Trophoblast cell (in vitro differentiated cells and primary cell): ENCODE data around the gene BACE1-AS.

Experiments
- DNase-seq, 2 donors: peaks; one replicate each; pipeline ENCODE4 v3.0.0-alpha.2; 2016
- H2AFZ ChIP-seq: 2 replicates; pipeline ENCODE4 v1.6.1; 2013; ENCODE audit warnings: low read length, moderate library complexity, mild to moderate bottlenecking; ENCODE audit not compliant: insufficient read depth, poor library complexity
- H2AK5ac ChIP-seq: 2 replicates; pipeline ENCODE4 v1.6.1; 2013; ENCODE audit warnings: mild to moderate bottlenecking, low read length
- H2BK120ac ChIP-seq: 2 replicates; pipeline ENCODE4 v1.6.1; 2013; ENCODE audit warnings: low read length, mild to moderate bottlenecking, moderate library complexity; ENCODE audit not compliant: insufficient read depth, poor library complexity
- H2BK12ac ChIP-seq: 2 replicates; pipeline ENCODE4 v1.6.1; 2013; ENCODE audit warnings: mild to moderate bottlenecking, low read length, moderate library complexity
- H2BK5ac ChIP-seq: 2 replicates; pipeline ENCODE4 v1.6.1; 2013; ENCODE audit warnings: low read length, low read depth, moderate library complexity, mild to moderate bottlenecking; ENCODE audit not compliant: poor library complexity
- H3K14ac ChIP-seq: 2 replicates; pipeline ENCODE4 v1.6.1; 2013; ENCODE audit warnings: mild to moderate bottlenecking, low read length
- H3K18ac ChIP-seq: 2 replicates; pipeline ENCODE4 v1.6.1; 2013; ENCODE audit warnings: mild to moderate bottlenecking, low read length
- H3K23ac ChIP-seq: 2 replicates; pipeline ENCODE4 v1.6.1; 2013; ENCODE audit warnings: low read length
- H3K27ac ChIP-seq: 2 replicates; pipeline ENCODE4 v1.5.1; 2013; ENCODE audit warnings: low read depth, mild to moderate bottlenecking, inconsistent platforms, low read length, moderate library complexity
- H3K27me3 ChIP-seq: 2 replicates; pipeline ENCODE4 v1.6.1; 2013; ENCODE audit warnings: inconsistent platforms, mild to moderate bottlenecking, low read length, moderate library complexity; ENCODE audit not compliant: insufficient read depth
- H3K36me3 ChIP-seq, 2 experiments: 1 replicate in 1 of 2; 2 replicates in 1 of 2; pipeline ENCODE4 v1.6.1; 2013; ENCODE audit warnings: low read length in 2 of 2, mild to moderate bottlenecking in 2 of 2, moderate library complexity in 1 of 2; ENCODE audit not compliant: insufficient read depth in 2 of 2, control insufficient read depth in 1 of 2
- H3K4ac ChIP-seq: 2 replicates; pipeline ENCODE4 v1.6.1; 2013; ENCODE audit warnings: low read depth, mild to moderate bottlenecking, low read length, moderate library complexity
- H3K4me1 ChIP-seq, 2 experiments: 1 replicate in 1 of 2; 2 replicates in 1 of 2; pipeline ENCODE4 v1.6.1; 2013; ENCODE audit warnings: low read length in 2 of 2, mild to moderate bottlenecking in 2 of 2, moderate library complexity in 1 of 2; ENCODE audit not compliant: insufficient read depth in 2 of 2, control insufficient read depth in 1 of 2
- H3K4me2 ChIP-seq: 2 replicates; pipeline ENCODE4 v1.6.1; 2013; ENCODE audit warnings: inconsistent platforms, mild to moderate bottlenecking, low read length, moderate library complexity
- H3K4me3 ChIP-seq: 2 replicates; pipeline ENCODE4 v1.5.1; 2013; ENCODE audit warnings: mild to moderate bottlenecking, low read depth, low read length, inconsistent platforms
- H3K79me1 ChIP-seq: one replicate; pipeline ENCODE4 v1.6.1; 2013; ENCODE audit warnings: low read length
- H3K79me2 ChIP-seq: 2 replicates; pipeline ENCODE4 v1.6.1; 2013; ENCODE audit warnings: low read length, mild to moderate bottlenecking; ENCODE audit not compliant: control insufficient read depth, insufficient read depth, poor library complexity
- H3K9ac ChIP-seq: 2 replicates; pipeline ENCODE4 v1.6.1; 2013; ENCODE audit warnings: mild to moderate bottlenecking, low read length
- H3K9me3 ChIP-seq: 2 replicates; pipeline ENCODE4 v1.6.1; 2013; ENCODE audit warnings: low read depth, mild to moderate bottlenecking, control low read depth, inconsistent platforms, low read length; ENCODE audit not compliant: insufficient read depth
- H4K12ac ChIP-seq: 2 replicates; pipeline ENCODE4 v1.6.1; 2013; ENCODE audit warnings: low read depth, mild to moderate bottlenecking, low read length, moderate library complexity
- H4K8ac ChIP-seq: 2 replicates; pipeline ENCODE4 v1.6.1; 2013; ENCODE audit warnings: low read depth, mild to moderate bottlenecking, low read length, moderate library complexity
- H4K91ac ChIP-seq: one replicate; pipeline ENCODE4 v1.6.1; 2013; ENCODE audit warnings: low read depth, mild to moderate bottlenecking, low read length, moderate library complexity
- WGBS: extraction: QIAGEN DNeasy Blood & Tissue Kit; methylation state at CpG from one replicate; pipeline ENCODE4 v1.1.7; 2013; ENCODE audit warnings: missing lambda C conversion rate; ENCODE audit not compliant: insufficient read length, insufficient coverage; ENCODE audit errors: extremely low coverage; 5-methylcytosine and 5-hydroxymethylcytosine counted together

Gene BACE1-AS

GRCh38 chr11:117286588-117286987 is 4.6 kb upstream of the BACE1-AS start:
- no peak overlapping the region for H4K12ac ChIP-seq
- no peak overlapping the region for H3K4ac ChIP-seq
- H2AK5ac ChIP-seq: no peak overlapping the region
- no peak overlapping the region for H3K27ac ChIP-seq
- no peaks in the 10 kb centered on the region for H3K9me3 ChIP-seq
- no peak overlapping the region for H3K23ac ChIP-seq
- no peak for DNase-seq
- H3K4me3 ChIP-seq: no peak overlapping the region
- WGBS: no CpG with 5 or more reads among the region's 2 CpGs
- H2BK120ac ChIP-seq: no peak overlapping the region
- no peak overlapping the region for H3K18ac ChIP-seq
- no peak overlapping the region for H3K9ac ChIP-seq
- no peak overlapping the region for H4K8ac ChIP-seq
- no peak overlapping the region for H2BK5ac ChIP-seq
- H3K14ac ChIP-seq: no peak overlapping the region
- no peaks in the 10 kb centered on the region for H3K79me2 ChIP-seq
- H3K4me2 ChIP-seq: no peak overlapping the region
- peaks cover 23 to 46% of the 10 kb centered on the region in 2 experiments for H3K36me3 ChIP-seq
- H4K91ac ChIP-seq: no peak overlapping the region
- no peak overlapping the region for H2AFZ ChIP-seq
- no peak overlapping the region for H2BK12ac ChIP-seq
- H3K4me1 ChIP-seq: peaks cover 3% of the 10 kb centered on the region in 2 experiments
- no peaks in the 10 kb centered on the region for H3K27me3 ChIP-seq
- no peaks in the 10 kb centered on the region for H3K79me1 ChIP-seq

DNA sequence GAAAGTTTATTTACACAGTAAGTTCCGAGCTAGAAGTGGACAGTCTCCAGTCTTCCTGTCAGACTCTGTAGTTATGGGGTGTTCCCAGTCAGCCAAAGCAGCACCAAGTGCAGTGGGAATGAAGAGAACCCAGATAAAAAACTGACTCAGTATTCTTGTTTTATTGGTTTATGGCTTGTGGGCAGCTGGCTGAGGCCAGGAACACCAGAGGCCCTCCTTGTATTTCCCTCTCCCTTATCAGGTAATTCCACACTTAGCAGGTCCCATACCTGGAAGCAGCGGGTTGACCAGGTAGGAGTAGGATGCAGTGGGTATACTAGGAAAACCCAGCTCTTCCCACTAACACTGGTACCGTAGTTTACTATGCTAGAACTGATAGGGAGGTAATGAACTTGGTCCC is 3.5 kb upstream of the BACE1-AS start:
- H2BK5ac ChIP-seq: no peak overlapping the region
- no peak overlapping the region for H2BK120ac ChIP-seq
- peaks cover 0 to under 1% of the 10 kb centered on the region in 2 experiments for H3K4me1 ChIP-seq
- no peak overlapping the region for H3K14ac ChIP-seq
- H3K9ac ChIP-seq: no peak overlapping the region
- H2AK5ac ChIP-seq: no peak overlapping the region
- H2BK12ac ChIP-seq: no peak overlapping the region
- no peak overlapping the region for H4K91ac ChIP-seq
- no peaks in the 10 kb centered on the region for H3K27me3 ChIP-seq
- DNase-seq: no peak
- H3K27ac ChIP-seq: no peak overlapping the region
- H4K12ac ChIP-seq: no peak overlapping the region
- H3K4ac ChIP-seq: no peak overlapping the region
- H3K79me1 ChIP-seq: no peaks in the 10 kb centered on the region
- no peak overlapping the region for H3K23ac ChIP-seq
- WGBS: no CpG with 5 or more reads among the region's 3 CpGs
- no peak overlapping the region for H2AFZ ChIP-seq
- no peak overlapping the region for H3K4me2 ChIP-seq
- H3K9me3 ChIP-seq: no peaks in the 10 kb centered on the region
- H3K18ac ChIP-seq: no peak overlapping the region
- H3K4me3 ChIP-seq: no peak overlapping the region
- H4K8ac ChIP-seq: no peak overlapping the region
- peaks cover 19 to 38% of the 10 kb centered on the region in 2 experiments for H3K36me3 ChIP-seq
- no peaks in the 10 kb centered on the region for H3K79me2 ChIP-seq

GRCh38 chr11:117289795-117290194 is 1.4 kb upstream of the BACE1-AS start:
- Histone ChIP-seq H2AK5ac (no peak overlapping the region), H3K4me1 (peaks cover 3 to 6% of the 10 kb centered on the region in 2 experiments), H3K14ac (no peak overlapping the region), H3K27me3 (no peaks in the 10 kb centered on the region), H2BK120ac (no peak overlapping the region), H4K8ac (no peak overlapping the region), H3K4me3 (no peak overlapping the region), H2AFZ (no peak overlapping the region), H3K4me2 (no peak overlapping the region), H3K27ac (no peak overlapping the region), H2BK5ac (no peak overlapping the region), H3K18ac (no peak overlapping the region), H4K91ac (no peak overlapping the region), H3K9me3 (no peaks in the 10 kb centered on the region), H3K9ac (no peak overlapping the region), H3K23ac (no peak overlapping the region), H3K79me2 (no peaks in the 10 kb centered on the region), H2BK12ac (no peak overlapping the region), H3K36me3 (peaks cover 15 to 34% of the 10 kb centered on the region in 2 experiments), H3K79me1 (no peaks in the 10 kb centered on the region), H4K12ac (no peak overlapping the region), H3K4ac (no peak overlapping the region)
- no CpG with 5 or more reads among the region's 1 CpG for WGBS
- DNase-seq: no peak

- Histone ChIP-seq H3K27ac (no peak overlapping the region), H3K18ac (no peak overlapping the region), H3K79me1 (no peaks in the 10 kb centered on the region), H3K4me3 (no peak overlapping the region), H3K23ac (no peak overlapping the region), H3K27me3 (no peaks in the 10 kb centered on the region), H2BK12ac (no peak overlapping the region), H3K4me2 (no peak overlapping the region), H3K36me3 (peaks cover 14 to 33% of the 10 kb centered on the region in 2 experiments), H3K4ac (no peak overlapping the region), H3K14ac (no peak overlapping the region), H3K9me3 (peaks cover 2% of the 10 kb centered on the region), H4K8ac (no peak overlapping the region), H2AK5ac (no peak overlapping the region), H4K91ac (no peak overlapping the region), H3K9ac (no peak overlapping the region), H2BK5ac (no peak overlapping the region), H2AFZ (no peak overlapping the region), H2BK120ac (no peak overlapping the region), H3K79me2 (no peaks in the 10 kb centered on the region), H3K4me1 (peaks cover 3 to 6% of the 10 kb centered on the region in 2 experiments), H4K12ac (no peak overlapping the region)
- peak; percentile 78 to 89 for DNase-seq
- no CpG with 5 or more reads among the region's 2 CpGs for WGBS
Measured at GRCh38 chr11:117292616-117293015, 1.5 kb downstream of the BACE1-AS start.
